K562 (cell line): ENCODE measurements around the gene IL17RB.

Experiments used
- EGR1 ChIP-seq: fragments of 450-650 bp; conservative IDR thresholded peaks from 2 replicates; pipeline ENCODE4 v1.6.1; 2017; ENCODE audit warnings: mild to moderate bottlenecking
- NFIC ChIP-seq: fragments of 450-650 bp; IDR thresholded peaks from 2 replicates; pipeline ENCODE4 v1.6.1; 2017; ENCODE audit warnings: mild to moderate bottlenecking, inconsistent platforms
- NR3C1 ChIP-seq: sonication (generic); formaldehyde crosslinking; IDR thresholded peaks from 2 replicates; pipeline ENCODE4 v1.8.1; 2022; ENCODE audit warnings: missing genetic modification reagents
- PYGO2 ChIP-seq: fragments of 450-650 bp; IDR thresholded peaks from 2 replicates; pipeline ENCODE4 v1.6.1; 2016; ENCODE audit warnings: mild to moderate bottlenecking, missing genetic modification characterization, moderate library complexity, missing compliant biosample characterization
- SRF ChIP-seq, 2 experiments: fragments of 250-450, 450-650 bp in 1 of 2; sonication (Bioruptor Pico) in 1 of 2; sonication (generic) in 1 of 2; formaldehyde crosslinking; IDR thresholded peaks; 2 replicates each; pipeline versions ENCODE4 v1.5.0 to v1.5.1; 2020 to 2022; ENCODE audit warnings: mild to moderate bottlenecking in 1 of 2, missing genetic modification reagents in 1 of 2
- TF ChIP-seq, protein P1 (sequence below): fragments of 250-450 bp; sonication (Bioruptor Pico); IDR thresholded peaks from 2 replicates; pipeline ENCODE4 v1.5.0; 2021; ENCODE audit warnings: mild to moderate bottlenecking, moderate library complexity

DNA sequence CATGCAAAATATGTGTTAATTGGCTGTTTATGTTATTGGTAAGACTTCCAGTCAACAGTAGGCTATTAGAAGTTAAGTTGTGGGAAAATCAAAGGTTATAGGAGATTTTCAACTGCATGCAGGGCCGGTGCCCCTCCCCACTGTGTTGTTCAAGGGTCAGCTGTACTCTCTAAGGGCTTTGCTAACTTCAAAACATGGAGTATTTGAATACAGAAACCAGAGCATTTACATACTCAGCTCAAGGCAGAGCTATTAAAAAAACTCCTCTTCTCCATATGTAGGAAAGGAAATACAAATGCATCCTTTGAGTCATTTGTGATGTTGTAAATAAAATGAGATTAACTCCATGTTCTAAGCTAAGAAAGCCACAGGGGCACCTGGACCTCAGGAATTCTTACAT is 16.8 kb downstream of the IL17RB start:
- TF ChIP-seq PYGO2 (tag) = no peak
- no peak for TF ChIP-seq NFIC
- no peak for TF ChIP-seq NR3C1
- TF ChIP-seq SRF (CRISPR knock-in tag; IDR thresholded peaks at IDR 0.05) = no peak
- TF ChIP-seq EGR1 = no peak
- TF ChIP-seq, protein P1, sequence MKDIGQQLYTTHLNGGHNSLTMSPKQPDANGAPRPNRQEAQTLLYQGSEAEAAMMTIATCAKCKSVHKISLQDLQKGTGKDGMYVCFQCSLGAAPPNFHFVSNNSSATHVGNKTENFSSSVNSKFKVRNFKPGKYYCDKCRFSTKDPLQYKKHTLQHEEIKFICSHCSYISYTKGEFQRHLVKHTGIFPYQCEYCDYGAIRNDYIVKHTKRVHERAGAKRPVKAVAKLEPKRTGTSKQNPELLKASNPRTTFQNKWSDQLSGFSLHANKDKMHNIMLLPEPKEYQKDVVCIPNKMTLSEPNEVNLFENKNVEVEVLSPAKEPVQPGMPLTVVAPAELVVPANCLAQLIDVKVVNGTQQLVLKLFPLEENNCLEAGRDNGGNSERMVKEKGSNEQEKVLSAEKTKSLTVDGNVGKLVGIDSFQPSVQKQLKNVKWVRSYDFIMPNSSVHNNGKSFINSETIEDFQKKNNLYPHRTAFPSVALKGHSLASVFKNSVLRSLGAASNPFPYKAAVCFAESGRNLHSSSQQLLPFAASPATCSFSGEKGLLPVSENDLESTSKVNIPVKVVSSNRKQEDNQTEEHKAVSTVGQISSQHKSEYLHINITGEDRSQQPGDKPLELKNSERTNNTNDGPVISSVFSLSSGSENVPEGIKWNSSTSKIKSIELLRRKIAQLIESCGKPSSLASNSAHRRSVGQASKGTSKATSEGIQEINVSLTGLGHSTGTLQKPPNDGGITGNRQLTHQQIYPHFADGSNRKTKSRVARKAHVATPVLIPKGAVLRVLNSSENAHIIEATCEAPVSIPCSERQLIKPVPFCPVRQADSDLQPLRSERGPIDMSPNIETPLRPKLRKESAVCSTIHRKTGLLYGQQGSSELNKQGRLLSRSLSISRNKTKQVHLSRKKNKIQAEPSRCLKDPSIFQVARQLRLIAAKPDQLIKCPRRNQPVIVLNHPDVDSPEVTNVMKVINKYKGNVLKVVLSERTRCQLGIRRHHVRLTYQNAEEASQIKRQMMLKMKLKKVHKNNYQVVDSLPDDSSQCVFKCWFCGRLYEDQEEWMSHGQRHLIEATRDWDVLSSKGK (CRISPR knock-in tag) = no peak
